ENCODE measurements around the gene UBE3D.

GRCh38 chr6:82865461-82865860, 200.2 kb downstream of the UBE3D start:
- TF ChIP-seq, protein P1, sequence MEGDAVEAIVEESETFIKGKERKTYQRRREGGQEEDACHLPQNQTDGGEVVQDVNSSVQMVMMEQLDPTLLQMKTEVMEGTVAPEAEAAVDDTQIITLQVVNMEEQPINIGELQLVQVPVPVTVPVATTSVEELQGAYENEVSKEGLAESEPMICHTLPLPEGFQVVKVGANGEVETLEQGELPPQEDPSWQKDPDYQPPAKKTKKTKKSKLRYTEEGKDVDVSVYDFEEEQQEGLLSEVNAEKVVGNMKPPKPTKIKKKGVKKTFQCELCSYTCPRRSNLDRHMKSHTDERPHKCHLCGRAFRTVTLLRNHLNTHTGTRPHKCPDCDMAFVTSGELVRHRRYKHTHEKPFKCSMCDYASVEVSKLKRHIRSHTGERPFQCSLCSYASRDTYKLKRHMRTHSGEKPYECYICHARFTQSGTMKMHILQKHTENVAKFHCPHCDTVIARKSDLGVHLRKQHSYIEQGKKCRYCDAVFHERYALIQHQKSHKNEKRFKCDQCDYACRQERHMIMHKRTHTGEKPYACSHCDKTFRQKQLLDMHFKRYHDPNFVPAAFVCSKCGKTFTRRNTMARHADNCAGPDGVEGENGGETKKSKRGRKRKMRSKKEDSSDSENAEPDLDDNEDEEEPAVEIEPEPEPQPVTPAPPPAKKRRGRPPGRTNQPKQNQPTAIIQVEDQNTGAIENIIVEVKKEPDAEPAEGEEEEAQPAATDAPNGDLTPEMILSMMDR (conservative IDR thresholded peaks at IDR 0.05; ENCODE audit: low read depth, low read length) = no peak
- TF ChIP-seq USF2 (IDR thresholded peaks at IDR 0.05; ENCODE audit: low read depth, low read length) (no peak), RFX5 (IDR thresholded peaks at IDR 0.05; ENCODE audit: low read depth, low read length) (no peak), MXI1 (IDR thresholded peaks at IDR 0.05; ENCODE audit: borderline replicate concordance, low read depth, low read length) (no peak), RAD21 (IDR thresholded peaks at IDR 0.05; ENCODE audit: low read length) (no peak), CEBPB (IDR thresholded peaks at IDR 0.05; ENCODE audit: low read depth, low read length) (no peak), FOS (IDR thresholded peaks at IDR 0.05; ENCODE audit: low read depth, low read length) (no peak), POLR2A (IDR thresholded peaks at IDR 0.05; ENCODE audit: low read depth, low read length) (no peak), BHLHE40 (IDR thresholded peaks at IDR 0.05; ENCODE audit: low read depth, low read length) (no peak), SMC3 (IDR thresholded peaks at IDR 0.05; ENCODE audit: low read depth, low read length) (no peak)

Data from IMR-90 (cell line).